Endothelial cell of umbilical vein (primary cell): ENCODE results near the gene DLK1. TPM values are rescaled to one million over a fixed set of nuclear protein-coding genes. Genes with fewer than 3 reads are reported as not detected.

ENCODE experiments used
- BruUV-seq: library from RNA; stranded (reverse); fragments of 400-500 nt; replicated peaks from 2 replicates; lab custom pipeline; 2021; lab: Mats Ljungman, UMichigan
- CTCF ChIA-PET: fragments of 300-600, 350-600 bp; sonication (Branson Sonifier 250); formaldehyde crosslinking; loops from one replicate; lab custom pipeline; 2021; ENCODE audit warnings: antibody characterized with exemption, inconsistent platforms; lab: Charles Lee
- POLR2A ChIA-PET: fragments of 300-600, 350-600 bp; sonication (Branson Sonifier 250); formaldehyde crosslinking; loops from one replicate; lab custom pipeline; 2021; ENCODE audit warnings: antibody characterized with exemption, inconsistent platforms; lab: Charles Lee
- DNase-seq: peaks from one replicate; pipeline ENCODE4 v3.0.0-alpha.2; 2011; ENCODE audit warnings: low read depth, low spot score
- FAIRE-seq: peaks from 2 replicates; lab custom pipeline; 2011; peaks lifted over from hg19 to GRCh38; lab: Jason Lieb, UNC
- H2AFZ ChIP-seq: 2 replicates; pipeline ENCODE4 v1.6.0; 2012; ENCODE audit warnings: low read depth, low read length, control low read depth, inconsistent platforms
- H3K27ac ChIP-seq: 2 replicates; pipeline ENCODE4 v1.5.1; 2011; ENCODE audit warnings: low read depth, mild to moderate bottlenecking, control low read depth, low read length, moderate library complexity; ENCODE audit not compliant: insufficient read depth
- H3K27me3 ChIP-seq, 2 experiments: 2 replicates each; pipeline versions ENCODE4 v1.6.0 to v1.6.1; 2011; ENCODE audit warnings: low read length in 2 of 2, mixed read lengths in 1 of 2; ENCODE audit not compliant: control insufficient read depth in 2 of 2, insufficient read depth in 2 of 2
- H3K36me3 ChIP-seq, 2 experiments: 2 replicates in 1 of 2; 3 replicates in 1 of 2; pipeline ENCODE4 v1.5.1; 2011; ENCODE audit warnings: low read length in 2 of 2, mild to moderate bottlenecking in 1 of 2, moderate library complexity in 1 of 2; ENCODE audit not compliant: control insufficient read depth in 2 of 2, insufficient read depth in 2 of 2; ENCODE audit errors: extremely low read depth in 1 of 2
- H3K4me1 ChIP-seq: 3 replicates; pipeline ENCODE4 v1.5.1; 2011; ENCODE audit warnings: mild to moderate bottlenecking, low read length; ENCODE audit not compliant: control insufficient read depth, insufficient read depth; ENCODE audit errors: extremely low read depth
- H3K4me2 ChIP-seq: 2 replicates; pipeline ENCODE4 v1.6.1; 2011; ENCODE audit warnings: low read length, control low read depth, mixed read lengths; ENCODE audit not compliant: insufficient read depth
- H3K4me3 ChIP-seq, 3 experiments: fragments of 200-600 bp in 1 of 3; sonication (generic), shearing (Covaris generic) in 1 of 3; replicated peaks in 1 of 3; 2 replicates each; pipeline ENCODE4 v1.5.1; 2011 to 2016; ENCODE audit warnings: control low read depth in 3 of 3, low read length in 3 of 3, mild to moderate bottlenecking in 2 of 3, inconsistent platforms in 1 of 3, low read depth in 1 of 3, moderate library complexity in 1 of 3; ENCODE audit not compliant: insufficient read depth in 1 of 3
- H3K79me2 ChIP-seq: 2 replicates; pipeline ENCODE4 v1.6.0; 2012; ENCODE audit warnings: low read length, inconsistent platforms; ENCODE audit not compliant: control insufficient read depth, insufficient read depth
- H3K9ac ChIP-seq: replicated peaks from 2 replicates; pipeline ENCODE3; 2011; ENCODE audit warnings: low read length, control low read depth; ENCODE audit not compliant: insufficient read depth; ENCODE audit errors: extremely low read depth
- H3K9me1 ChIP-seq: replicated peaks from 3 replicates; pipeline ENCODE4 v1.6.0; 2011; ENCODE audit warnings: mild to moderate bottlenecking, low read length; ENCODE audit not compliant: control insufficient read depth, insufficient read depth; ENCODE audit errors: extremely low read depth
- H3K9me3 ChIP-seq: replicated peaks from 2 replicates; pipeline ENCODE4 v1.5.1; 2012; ENCODE audit warnings: low read length, inconsistent platforms; ENCODE audit not compliant: control insufficient read depth, insufficient read depth
- H4K20me1 ChIP-seq: replicated peaks from 2 replicates; pipeline ENCODE3; 2011; ENCODE audit warnings: mild to moderate bottlenecking, low read length; ENCODE audit not compliant: control insufficient read depth, insufficient read depth; ENCODE audit errors: extremely low read depth
- CTCF ChIP-seq, 2 donors: IDR thresholded peaks; 1 replicate in 1 of 2; 2 replicates in 1 of 2; pipeline ENCODE4 v1.5.1; 2011; ENCODE audit warnings: low read length in 2 of 2, mild to moderate bottlenecking in 2 of 2, moderate library complexity in 2 of 2, control low read depth in 1 of 2, inconsistent platforms in 1 of 2, low read depth in 1 of 2; ENCODE audit not compliant: insufficient read depth in 1 of 2; ENCODE audit errors: extremely low read depth in 1 of 2
- EZH2 ChIP-seq: IDR thresholded peaks from 2 replicates; pipeline ENCODE4 v1.6.1; 2012; ENCODE audit warnings: borderline replicate concordance, low read depth, mild to moderate bottlenecking, moderate library complexity, low read length, inconsistent platforms; ENCODE audit not compliant: severe bottlenecking
- FOS ChIP-seq: IDR thresholded peaks from 2 replicates; pipeline ENCODE4 v1.6.1; 2011; ENCODE audit warnings: mild to moderate bottlenecking, low read length, moderate library complexity, borderline replicate concordance; ENCODE audit not compliant: insufficient read depth
- GATA2 ChIP-seq: IDR thresholded peaks from 2 replicates; pipeline ENCODE4 v1.7.0; 2011; ENCODE audit warnings: low read depth, mild to moderate bottlenecking, moderate library complexity, mixed read lengths, low read length; ENCODE audit not compliant: insufficient read length, insufficient read depth
- JUN ChIP-seq: IDR thresholded peaks from 2 replicates; pipeline ENCODE4 v1.6.1; 2011; ENCODE audit warnings: borderline replicate concordance, low read depth; ENCODE audit not compliant: insufficient read length, insufficient read depth
- MAX ChIP-seq: IDR thresholded peaks from 2 replicates; pipeline ENCODE4 v1.6.1; 2011; ENCODE audit not compliant: insufficient read depth, insufficient read length
- MYC ChIP-seq: IDR thresholded peaks from one replicate; pipeline ENCODE4 v1.6.1; 2011; ENCODE audit warnings: mild to moderate bottlenecking, low read depth, low read length
- POLR2A ChIP-seq: IDR thresholded peaks from 2 replicates; pipeline ENCODE4 v1.6.1; 2012; ENCODE audit warnings: low read depth, mild to moderate bottlenecking, control low read depth, low read length
- POLR2AphosphoS5 ChIP-seq: IDR thresholded peaks from 2 replicates; pipeline ENCODE4 v1.6.1; 2012; ENCODE audit warnings: low read depth, mild to moderate bottlenecking, control low read depth, low read length, moderate library complexity; ENCODE audit not compliant: insufficient read depth
- dilution Hi-C: fragments of 300-500 bp; cut with MboI; formaldehyde crosslinking; loops from one replicate; pipeline ENCODE4 v1.15.0; 2019; ENCODE audit warnings: low sequenced_read_pairs; ENCODE audit not compliant: extremely low pct_ligation_motif_present
- intact Hi-C: fragments of 100-400 bp; cut with micrococcal nuclease; formaldehyde crosslinking; loops from one replicate; pipeline ENCODE4 v1.10.0; 2022
- polyA plus RNA-seq, 4 experiments: library from polyadenylated mRNA; depleted of rRNA in 3 of 4; stranded (reverse) in 3 of 4; unstranded in 1 of 4; fragments of >200 nt; gene quantifications; 2 replicates each; pipeline versions ENCODE4 v1.2.1 to v1.2.3, GENCODE V29; 2011 to 2012; ENCODE audit warnings: missing spikeins in 1 of 4
- total RNA-seq: library from RNA; stranded (reverse); gene quantifications from 2 replicates; pipeline ENCODE4 v1.2.3, GENCODE V29; 2021

The DLK1 gene
- total and polyA plus RNA-seq, 2 donors (not counting 3 experiments of a cell fraction or from before 2014, with no cell fraction given) = not detected

GRCh38 chr14:100703386-100704220, 23.1 kb upstream of the DLK1 start:
- CTCF ChIA-PET = interaction anchor here (1.0 kb wide), 1 partner anchor 58 kb away, joined by 4 read pairs; no protein-coding TSS in a partner anchor
- BruUV-seq = no TSS peak

GRCh38 chr14:100706200-100706599, 20.5 kb upstream of the DLK1 start:
- Histone ChIP-seq H3K9me3 (no peaks in the 10 kb centered on the region), H3K4me2 (no peak overlapping the region), H3K4me3 (no peak overlapping the region), H3K27ac (no peak overlapping the region), H3K9me1 (no peaks in the 10 kb centered on the region), H4K20me1 (no peaks in the 10 kb centered on the region), H3K27me3 (peaks cover 0 to 3% of the 10 kb centered on the region in 2 experiments), H3K9ac (no peak overlapping the region), H3K4me1 (peaks cover 2% of the 10 kb centered on the region), H3K79me2 (no peaks in the 10 kb centered on the region), H2AFZ (no peak overlapping the region), H3K36me3 (no peaks in the 10 kb centered on the region)
- DNase-seq (no peak), FAIRE-seq (no peak)
- ChIA-PET POLR2A (no interaction called here), CTCF (no interaction called here)
- no peak for TF ChIP-seq POLR2A
- no peak for TF ChIP-seq FOS
- no peak for TF ChIP-seq MAX
- no peak for TF ChIP-seq CTCF (IDR thresholded peaks at IDR 0.05; ENCODE audit: extremely low read depth in 1 of 2, insufficient read depth in 1 of 2, low read depth in 1 of 2, low read length in 2 of 2)
- no peak for TF ChIP-seq MYC
- no peak for TF ChIP-seq JUN
- no peak for TF ChIP-seq POLR2AphosphoS5
- no peak for TF ChIP-seq GATA2
- TF ChIP-seq EZH2 = no peak
- dilution Hi-C loops (no loop called here), intact Hi-C loops (loop anchor here (5.0 kb wide), 1 partner anchor 196 kb away; the partner anchor contains the start of gene RTL1)
- no TSS peak for BruUV-seq

More at GRCh38 chr14:100703386-100704220, 23.1 kb upstream of the DLK1 start:
- Histone ChIP-seq H3K4me2 (no peak overlapping the region), H2AFZ (no peak overlapping the region), H4K20me1 (no peaks in the 10 kb centered on the region), H3K27me3 (peaks cover 0 to 3% of the 10 kb centered on the region in 2 experiments), H3K9me1 (no peaks in the 10 kb centered on the region), H3K79me2 (no peaks in the 10 kb centered on the region), H3K4me3 (no peak overlapping the region), H3K36me3 (no peaks in the 10 kb centered on the region), H3K9ac (no peak overlapping the region), H3K4me1 (no peaks in the 10 kb centered on the region), H3K9me3 (no peaks in the 10 kb centered on the region), H3K27ac (no peak overlapping the region)
- TF ChIP-seq GATA2 (no peak), POLR2A (no peak)
- dilution Hi-C loops (no loop called here), intact Hi-C loops (no loop called here)
- POLR2A ChIA-PET = no interaction called here
- DNase-seq (no peak), FAIRE-seq (no peak)
